ENCODE results near the gene ADARB2. TPM values are rescaled to one million over a fixed set of nuclear protein-coding genes. Genes with fewer than 3 reads are reported as not detected.

The ADARB2 gene
- total RNA-seq, 1 donor from 2014 or later, result 0.05 TPM

DNA sequence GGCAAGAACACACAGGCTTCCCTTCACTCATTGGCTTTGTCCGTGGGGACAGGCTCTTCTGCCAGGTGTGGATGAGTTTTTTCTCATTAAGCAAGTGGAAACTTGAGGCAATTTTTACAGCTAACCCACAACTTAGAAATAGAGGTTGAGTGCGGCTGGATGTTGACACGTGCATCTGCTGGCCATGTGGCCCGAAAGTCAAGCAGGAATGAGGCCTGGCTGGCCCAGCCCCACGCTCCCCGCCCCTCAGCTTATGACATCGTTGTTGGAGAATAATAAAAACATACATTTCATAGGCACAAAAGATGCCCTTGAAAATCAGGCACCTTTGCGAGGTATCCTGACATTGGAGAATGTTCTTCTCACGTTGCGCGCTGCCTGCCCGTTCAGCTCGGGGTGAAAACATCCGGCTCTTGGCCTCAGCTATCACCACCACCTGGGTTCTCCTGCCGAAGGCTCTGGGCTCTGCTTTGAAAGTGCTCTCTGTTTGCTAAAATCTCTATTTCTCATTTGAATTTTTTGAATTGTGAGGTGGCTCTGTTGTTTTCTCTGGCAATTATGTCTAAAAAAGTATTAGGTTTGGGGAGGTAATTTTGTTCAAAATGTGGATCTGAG is 370.4 kb downstream of the ADARB2 start:
- Mint-ChIP-seq H3K4me1 (ENCODE audit: low read depth) (peaks cover 3% of the 10 kb centered on the region), H3K9me3 (no peaks in the 10 kb centered on the region), H3K4me3 (ENCODE audit: low read depth) (no peak overlapping the region), H3K27me3 (ENCODE audit: low read depth) (peaks cover 23% of the 10 kb centered on the region), H3K27ac (no peak overlapping the region), H3K36me3 (ENCODE audit: low read depth) (no peaks in the 10 kb centered on the region)
- DNase-seq (ENCODE audit: low spot score), result no peak
- intact Hi-C loops (cut with micrococcal nuclease), result no loop called here

DNA sequence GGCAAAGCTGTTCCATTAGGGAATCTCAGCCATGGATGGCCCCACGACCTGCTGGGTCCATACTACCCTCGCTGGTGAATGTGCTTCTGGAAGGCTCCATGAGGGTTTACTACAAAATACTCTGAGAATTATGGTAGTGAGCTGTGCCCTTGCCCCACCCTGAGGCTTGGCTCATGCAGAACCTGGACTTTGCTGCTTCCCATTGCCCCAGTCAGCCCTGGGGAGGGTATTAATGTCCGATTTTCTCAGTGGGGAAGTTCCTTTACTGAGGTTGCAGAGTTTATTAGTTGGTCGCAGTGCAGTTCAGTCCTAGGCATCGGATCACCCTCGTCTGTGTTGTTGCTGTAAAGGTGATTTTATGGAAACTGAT is 371.0 kb downstream of the ADARB2 start:
- DNase-seq (ENCODE audit: low spot score), result no peak
- H3K27ac Mint-ChIP-seq, result no peak overlapping the region
- no peak overlapping the region for H3K4me3 Mint-ChIP-seq (ENCODE audit: low read depth)
- intact Hi-C loops (cut with micrococcal nuclease), result no loop called here
- H3K9me3 Mint-ChIP-seq, result no peaks in the 10 kb centered on the region
- peaks cover 3% of the 10 kb centered on the region for H3K4me1 Mint-ChIP-seq (ENCODE audit: low read depth)
- H3K27me3 Mint-ChIP-seq (ENCODE audit: low read depth), result peaks cover 27% of the 10 kb centered on the region
- no peaks in the 10 kb centered on the region for H3K36me3 Mint-ChIP-seq (ENCODE audit: low read depth)

DNA sequence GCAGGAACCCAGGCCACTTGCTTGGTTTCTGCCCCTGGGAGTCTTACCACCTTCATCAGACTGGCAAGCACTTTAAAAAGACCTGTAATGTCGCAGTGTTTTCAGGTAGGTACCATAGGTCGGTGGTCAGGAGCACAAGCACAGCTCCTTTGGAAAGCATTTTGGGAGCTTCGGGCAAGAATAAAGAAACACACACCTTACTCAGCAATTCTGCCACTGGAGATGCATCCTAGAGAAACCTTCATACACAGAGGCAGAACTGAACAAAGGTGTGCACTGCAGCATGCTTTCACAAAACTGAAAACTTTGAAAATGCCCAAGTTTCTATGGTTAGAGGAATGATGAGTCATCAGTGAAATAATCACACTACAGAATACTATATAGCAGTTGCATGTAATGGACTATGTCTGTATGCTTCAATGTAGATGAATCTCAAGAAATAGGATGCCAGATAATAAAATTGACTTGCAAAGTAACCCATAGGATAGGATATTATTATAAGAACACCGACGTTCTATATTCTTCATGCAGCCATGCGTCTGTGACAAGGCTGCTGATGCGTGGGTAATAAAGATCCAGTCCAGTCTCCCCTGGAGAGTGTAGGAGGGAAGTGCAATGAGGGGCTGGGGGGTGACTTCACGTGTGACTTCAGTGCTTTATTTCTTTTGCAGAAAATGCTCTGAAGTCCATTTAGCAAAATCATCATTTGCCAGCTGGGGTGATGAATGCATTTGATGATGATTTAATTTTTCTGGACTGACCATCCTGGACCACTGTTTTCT is 371.6 kb downstream of the ADARB2 start:
- intact Hi-C loops (cut with micrococcal nuclease), result no loop called here
- Mint-ChIP-seq H3K27me3 (ENCODE audit: low read depth) (peaks cover 28% of the 10 kb centered on the region), H3K36me3 (ENCODE audit: low read depth) (no peaks in the 10 kb centered on the region), H3K9me3 (no peaks in the 10 kb centered on the region), H3K27ac (no peak overlapping the region), H3K4me3 (ENCODE audit: low read depth) (no peak overlapping the region), H3K4me1 (ENCODE audit: low read depth) (peaks cover 3% of the 10 kb centered on the region)
- DNase-seq (ENCODE audit: low spot score), result no peak

DNA sequence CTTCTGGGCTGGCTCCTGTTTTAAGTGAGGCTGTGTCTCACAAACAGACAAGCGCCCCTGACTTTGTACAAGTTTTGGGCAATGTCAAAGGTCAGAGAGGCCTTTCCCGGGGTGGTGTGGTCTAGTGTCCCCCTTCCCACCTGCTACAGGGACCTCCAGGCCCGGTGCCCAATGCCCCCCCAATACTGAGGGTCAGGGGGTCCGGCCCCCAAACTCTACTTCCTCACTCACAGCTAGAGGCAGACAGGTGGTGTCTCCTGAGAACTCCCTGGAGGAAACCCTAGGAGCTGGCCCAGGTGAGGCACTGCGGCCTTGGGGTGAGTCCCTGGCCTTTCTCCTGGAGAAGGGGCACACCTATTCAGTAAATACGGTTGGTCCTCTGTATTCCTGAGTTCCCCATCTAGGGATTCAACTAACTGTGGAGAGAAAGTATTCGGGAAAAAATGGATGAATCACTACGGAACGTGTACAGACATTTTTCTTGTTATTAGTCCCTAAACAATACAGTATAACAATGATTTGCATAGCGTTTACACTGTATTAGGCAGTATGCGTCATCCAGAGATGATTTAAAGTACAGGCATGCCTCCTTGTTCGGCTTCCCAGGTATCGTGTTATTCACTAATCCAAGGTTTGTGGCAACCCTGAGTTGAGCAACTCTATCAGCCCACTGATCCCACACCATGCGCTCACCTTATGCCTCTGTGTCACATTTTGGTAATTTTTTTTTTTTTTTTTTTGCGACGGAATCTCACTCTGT is 373.0 kb downstream of the ADARB2 start:
- Mint-ChIP-seq H3K4me3 (ENCODE audit: low read depth) (no peak overlapping the region), H3K27me3 (ENCODE audit: low read depth) (peaks cover 21% of the 10 kb centered on the region), H3K4me1 (ENCODE audit: low read depth) (peaks cover 9% of the 10 kb centered on the region), H3K9me3 (no peaks in the 10 kb centered on the region), H3K27ac (no peak overlapping the region), H3K36me3 (ENCODE audit: low read depth) (no peaks in the 10 kb centered on the region)
- DNase-seq (ENCODE audit: low spot score), result no peak
- intact Hi-C loops (cut with micrococcal nuclease), result no loop called here

DNA sequence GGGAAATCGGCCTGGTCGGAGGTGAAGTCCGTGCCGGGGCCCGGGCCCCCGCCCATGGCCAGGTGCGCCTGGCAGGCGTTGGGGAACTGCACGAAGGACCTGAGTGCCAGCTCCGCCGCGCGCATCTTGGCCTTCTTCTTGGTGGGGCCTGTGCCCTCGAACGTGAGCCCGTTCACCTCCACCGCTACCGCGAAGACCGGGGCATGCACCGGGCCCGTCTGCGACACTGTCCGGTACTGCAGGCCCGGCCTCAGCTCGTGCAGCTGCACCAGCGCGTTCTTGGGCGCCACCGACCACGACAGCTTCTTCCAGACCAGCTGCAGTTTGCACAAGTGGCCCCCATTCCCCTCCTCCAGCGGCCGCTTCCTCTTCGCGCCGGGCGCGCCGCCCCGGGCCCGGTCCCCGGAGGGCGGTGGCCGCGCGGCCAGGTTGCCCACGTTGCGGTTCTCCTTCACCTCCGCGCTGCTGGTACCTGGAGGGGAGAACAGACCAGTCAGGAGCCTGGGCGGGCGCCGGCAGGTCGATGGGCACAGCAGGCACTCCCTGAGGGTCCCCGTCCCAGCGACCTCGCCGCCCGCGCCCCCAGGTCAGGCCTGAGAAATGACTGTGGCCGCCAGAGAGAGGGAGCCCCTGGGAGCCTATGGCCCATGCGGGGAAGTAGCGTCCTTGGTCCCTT is 373.7 kb downstream of the ADARB2 start:
- intact Hi-C loops (cut with micrococcal nuclease), result no loop called here
- Mint-ChIP-seq H3K4me1 (ENCODE audit: low read depth) (peaks cover 16% of the 10 kb centered on the region), H3K9me3 (no peaks in the 10 kb centered on the region), H3K27ac (no peak overlapping the region), H3K4me3 (ENCODE audit: low read depth) (no peak overlapping the region), H3K36me3 (ENCODE audit: low read depth) (no peaks in the 10 kb centered on the region), H3K27me3 (ENCODE audit: low read depth) (peaks cover 21% of the 10 kb centered on the region)
- no peak for DNase-seq (ENCODE audit: low spot score)

DNA sequence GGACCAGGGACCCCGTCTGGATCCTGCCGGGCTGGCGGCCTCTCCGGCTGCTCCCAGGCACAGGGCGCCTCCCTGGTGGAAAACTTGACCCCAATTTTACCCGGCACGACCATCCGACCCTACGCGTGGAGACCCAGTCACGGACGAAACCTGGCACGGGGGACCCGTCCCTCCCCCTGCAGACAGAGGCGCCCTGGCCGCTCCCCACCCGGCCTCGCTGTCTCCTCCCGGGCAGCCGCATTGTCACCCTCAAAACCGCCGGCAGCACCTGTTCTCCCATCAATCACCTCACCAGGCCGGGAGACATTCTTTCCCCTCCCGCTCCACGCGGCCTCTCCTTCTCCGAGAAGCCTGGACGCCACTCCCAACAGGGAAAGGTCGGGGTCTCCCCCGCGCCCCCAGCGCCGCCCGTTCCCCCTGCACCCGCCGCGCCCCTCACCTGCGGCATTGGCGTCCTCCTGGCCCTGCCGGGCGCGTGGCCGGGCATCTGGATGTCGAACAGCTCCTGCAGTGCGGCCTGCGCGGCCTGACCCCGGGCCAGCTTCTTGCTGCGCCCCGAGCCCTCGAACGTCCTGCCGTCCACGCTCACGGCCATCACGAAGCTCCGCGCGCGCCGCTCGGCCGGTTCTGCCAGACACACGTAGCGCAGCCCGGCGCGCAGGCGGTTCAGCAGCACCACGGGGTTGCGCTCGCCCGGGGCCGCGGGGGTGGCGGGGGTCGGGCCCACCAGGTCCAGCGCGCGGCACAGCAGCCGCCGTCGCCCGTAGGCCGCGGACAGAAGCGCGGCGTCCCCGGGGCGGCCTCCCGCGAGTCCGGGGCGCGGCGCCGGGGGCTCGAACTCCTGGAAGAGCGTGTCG is 374.5 kb downstream of the ADARB2 start:
- Mint-ChIP-seq H3K36me3 (ENCODE audit: low read depth) (no peaks in the 10 kb centered on the region), H3K9me3 (no peaks in the 10 kb centered on the region), H3K27ac (no peak overlapping the region), H3K4me1 (ENCODE audit: low read depth) (peaks cover 18% of the 10 kb centered on the region), H3K4me3 (ENCODE audit: low read depth) (no peak overlapping the region), H3K27me3 (ENCODE audit: low read depth) (peaks cover 21% of the 10 kb centered on the region)
- DNase-seq (ENCODE audit: low spot score), result no peak
- intact Hi-C loops (cut with micrococcal nuclease), result no loop called here

DNA sequence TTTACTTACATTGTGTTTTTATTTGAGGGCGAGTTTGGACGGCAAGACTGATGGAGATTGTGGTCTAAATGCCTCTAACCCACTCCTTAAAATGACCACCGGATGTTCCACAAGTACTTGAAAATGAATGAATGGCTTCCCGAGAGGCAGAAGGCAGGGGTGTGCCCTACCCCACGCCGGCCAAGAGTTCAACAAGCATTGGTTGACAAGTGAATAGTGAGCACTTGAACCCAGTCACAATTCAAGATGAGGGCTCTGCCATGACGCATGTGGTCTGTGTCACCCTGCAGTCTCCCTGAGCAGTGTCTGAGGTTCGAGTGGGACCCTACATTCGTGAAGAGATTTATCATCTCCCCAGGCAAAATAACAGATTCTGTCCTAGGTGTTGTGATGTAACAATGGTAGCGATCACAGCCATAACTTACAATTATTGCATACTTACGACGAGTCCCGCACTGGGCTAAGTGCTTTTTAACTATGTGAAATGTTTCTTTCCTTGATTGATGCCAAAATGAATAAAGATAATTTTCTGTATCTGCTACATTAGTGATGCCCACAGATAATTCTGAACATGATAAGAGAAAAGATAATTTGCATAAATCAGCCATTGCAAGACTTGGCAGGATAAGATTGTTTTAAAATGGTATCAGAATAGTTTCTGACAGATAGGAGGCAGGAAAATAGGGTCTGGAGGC is 375.8 kb downstream of the ADARB2 start:
- DNase-seq (ENCODE audit: low spot score), result no peak
- Mint-ChIP-seq H3K27me3 (ENCODE audit: low read depth) (peaks cover 25% of the 10 kb centered on the region), H3K4me1 (ENCODE audit: low read depth) (peaks cover 18% of the 10 kb centered on the region), H3K36me3 (ENCODE audit: low read depth) (no peaks in the 10 kb centered on the region), H3K27ac (no peak overlapping the region), H3K4me3 (ENCODE audit: low read depth) (no peak overlapping the region), H3K9me3 (no peaks in the 10 kb centered on the region)
- intact Hi-C loops (cut with micrococcal nuclease), result no loop called here

DNA sequence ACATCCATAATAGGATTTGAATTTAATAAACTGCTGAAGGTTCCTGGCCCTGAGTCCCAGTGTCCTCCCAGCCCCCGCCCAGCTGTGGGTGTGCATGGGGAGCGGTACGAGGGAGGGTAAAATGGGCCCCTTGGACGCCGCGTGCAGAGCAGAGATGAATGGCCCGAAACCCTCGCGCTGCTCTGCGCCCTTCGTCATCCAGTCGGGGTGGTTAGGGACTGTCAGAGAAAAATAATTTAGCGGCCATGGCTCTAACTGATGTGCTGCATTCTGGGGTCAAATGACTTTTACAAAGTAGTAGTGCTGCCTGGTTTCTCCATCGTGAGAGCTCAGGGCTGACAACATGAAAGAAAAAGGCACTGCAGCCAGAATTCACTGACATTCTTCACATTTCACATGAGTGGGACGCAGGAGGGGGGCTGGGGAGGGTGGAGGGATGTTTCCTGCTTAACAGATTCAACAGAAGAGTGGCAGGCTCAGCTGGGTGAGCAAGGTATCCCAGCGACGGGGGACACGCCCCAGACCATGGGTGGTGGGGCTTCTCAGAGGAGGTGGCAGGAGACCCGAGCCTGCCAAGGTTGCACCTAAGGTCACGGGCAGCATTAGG is 376.7 kb downstream of the ADARB2 start:
- no peaks in the 10 kb centered on the region for H3K9me3 Mint-ChIP-seq

DNA sequence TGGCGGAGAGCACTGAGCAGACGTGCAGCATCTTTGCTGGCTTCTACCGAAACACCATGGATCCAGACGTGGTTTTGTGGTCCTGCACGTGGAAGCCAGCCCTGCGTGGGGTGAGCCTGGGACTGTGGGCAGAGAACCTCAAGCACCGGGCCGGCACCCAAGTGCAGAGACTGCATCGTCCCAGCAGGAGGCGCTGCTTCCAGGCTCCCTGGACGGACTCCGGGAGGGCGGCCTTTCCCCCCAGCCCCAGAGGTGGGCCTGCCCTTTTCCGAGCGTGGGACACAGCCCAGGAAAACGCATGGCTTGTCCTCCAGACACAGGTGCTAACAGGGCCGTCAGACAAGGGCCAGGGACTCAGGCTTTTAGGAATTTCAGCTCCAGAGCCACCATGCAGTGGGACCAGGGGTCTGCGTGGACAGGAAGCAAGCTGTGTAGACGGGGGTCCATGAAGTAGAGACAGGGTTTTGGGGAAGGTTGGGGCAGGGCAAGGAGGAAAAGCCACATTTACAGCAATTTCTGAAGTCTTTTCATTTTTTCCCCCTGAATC is 377.2 kb downstream of the ADARB2 start:
- H3K4me1 Mint-ChIP-seq (ENCODE audit: low read depth), result peaks cover 15% of the 10 kb centered on the region
- no peaks in the 10 kb centered on the region for H3K36me3 Mint-ChIP-seq (ENCODE audit: low read depth)
- no peak for DNase-seq (ENCODE audit: low spot score)
- no peaks in the 10 kb centered on the region for H3K9me3 Mint-ChIP-seq
- peaks cover 23% of the 10 kb centered on the region for H3K27me3 Mint-ChIP-seq (ENCODE audit: low read depth)
- intact Hi-C loops (cut with micrococcal nuclease), result no loop called here
- H3K4me3 Mint-ChIP-seq (ENCODE audit: low read depth), result no peak overlapping the region
- no peak overlapping the region for H3K27ac Mint-ChIP-seq

More for the DNA sequence above, 376.7 kb downstream of the ADARB2 start:
- DNase-seq (ENCODE audit: low spot score), result no peak
- peaks cover 16% of the 10 kb centered on the region for H3K4me1 Mint-ChIP-seq (ENCODE audit: low read depth)
- intact Hi-C loops (cut with micrococcal nuclease), result no loop called here
- H3K4me3 Mint-ChIP-seq (ENCODE audit: low read depth), result no peak overlapping the region
- H3K36me3 Mint-ChIP-seq (ENCODE audit: low read depth), result no peaks in the 10 kb centered on the region
- no peak overlapping the region for H3K27ac Mint-ChIP-seq
- H3K27me3 Mint-ChIP-seq (ENCODE audit: low read depth), result peaks cover 24% of the 10 kb centered on the region

DNA sequence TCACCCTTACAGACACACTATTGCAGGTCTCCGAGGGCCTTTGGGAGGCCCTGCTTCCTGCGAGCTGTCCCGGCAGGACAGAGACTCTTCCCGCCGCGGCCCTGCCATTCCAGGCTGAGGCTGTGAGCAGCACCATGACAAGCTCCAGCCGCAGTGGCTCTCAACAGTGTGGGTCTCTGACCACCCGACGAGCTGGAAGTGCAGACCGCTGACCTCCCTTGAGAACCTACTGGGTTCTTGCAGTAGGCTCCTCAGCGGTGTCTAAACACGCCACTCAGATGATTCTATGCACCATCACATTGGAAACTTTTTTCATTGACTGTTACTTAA is 377.7 kb downstream of the ADARB2 start:
- Mint-ChIP-seq H3K27me3 (ENCODE audit: low read depth) (peaks cover 25% of the 10 kb centered on the region), H3K36me3 (ENCODE audit: low read depth) (no peaks in the 10 kb centered on the region), H3K4me3 (ENCODE audit: low read depth) (no peak overlapping the region), H3K9me3 (no peaks in the 10 kb centered on the region), H3K4me1 (ENCODE audit: low read depth) (peaks cover 15% of the 10 kb centered on the region), H3K27ac (no peak overlapping the region)
- no peak for DNase-seq (ENCODE audit: low spot score)
- intact Hi-C loops (cut with micrococcal nuclease), result loop anchor here (1.0 to 5.0 kb wide), 2 partner anchors 247 to 265 kb away; no protein-coding TSS in a partner anchor

DNA sequence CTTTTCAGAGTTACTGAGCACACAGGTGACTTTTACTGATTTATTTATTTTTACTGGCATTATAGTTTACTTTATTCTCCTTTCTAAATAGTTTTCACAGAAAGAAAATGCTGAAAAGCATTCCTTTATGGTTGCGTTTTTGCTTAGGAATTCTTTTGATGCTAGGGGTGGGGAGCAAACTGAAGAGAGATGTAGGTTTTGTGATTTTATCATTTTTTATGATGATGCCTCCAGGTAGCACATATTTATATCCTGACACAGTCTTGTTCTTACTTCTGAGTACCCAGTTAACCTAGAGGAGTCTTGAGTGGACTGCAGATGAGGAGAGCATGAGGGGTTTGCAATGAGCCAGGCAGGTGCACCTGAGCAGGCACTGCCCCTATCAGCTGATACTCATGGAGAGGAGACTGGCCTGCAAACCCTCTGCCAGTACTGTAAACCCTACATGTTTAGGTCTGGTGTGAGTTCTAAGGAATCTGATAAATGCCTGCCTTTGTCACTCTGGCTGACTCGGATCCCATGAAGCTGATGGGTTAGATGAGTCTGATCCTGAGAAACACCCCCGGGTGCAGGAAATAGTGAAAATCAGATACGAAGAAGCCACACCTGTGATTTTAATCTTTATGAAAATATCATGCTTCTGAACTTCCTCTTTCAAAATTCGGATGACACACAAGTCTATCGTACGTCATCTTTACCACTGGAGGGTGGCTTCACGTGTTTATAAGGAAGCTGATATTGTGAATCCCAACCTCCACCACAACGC is 378.3 kb downstream of the ADARB2 start:
- intact Hi-C loops (cut with micrococcal nuclease), result loop anchor here (1.0 to 5.0 kb wide), 2 partner anchors 247 to 265 kb away; no protein-coding TSS in a partner anchor
- peak; percentile 11 for DNase-seq (ENCODE audit: low spot score)
- Mint-ChIP-seq H3K27ac (no peak overlapping the region), H3K36me3 (ENCODE audit: low read depth) (no peaks in the 10 kb centered on the region), H3K9me3 (no peaks in the 10 kb centered on the region), H3K4me1 (ENCODE audit: low read depth) (peaks cover 15% of the 10 kb centered on the region), H3K27me3 (ENCODE audit: low read depth) (peaks cover 22% of the 10 kb centered on the region), H3K4me3 (ENCODE audit: low read depth) (no peak overlapping the region)

Data from activated T-helper 2 cell treated with anti-CD3 and anti-CD28 coated beads, Interferon-gamma antibody, Interleukin-2, Interleukin-4, amounts not matched to agents 10 μg/mL and 5 μg/mL and 100 μg/mL, durations not matched to agents 14 hours and 24 hours and 36 hours (primary cell).